Cerebellar nuclear complex (tissue), 1 donor: ENCODE results near the gene PKDREJ.

Experiments
- DNase-seq, 2 experiments: peaks; one replicate each; lab custom pipeline; 2025; lab: John Stamatoyannopoulos, UW

The PKDREJ gene

GRCh38 chr22:46239261-46240048 is 23.7 kb downstream of the PKDREJ start:
- no peak for DNase-seq

GRCh38 chr22:46238541-46238940 is 24.6 kb downstream of the PKDREJ start:
- DNase-seq: no peak

- no peak for DNase-seq
These were observed 25.6 kb downstream of the PKDREJ start for GRCh38 chr22:46237453-46238124.

- DNase-seq: no peak
These were observed 28.2 kb downstream of the PKDREJ start for GRCh38 chr22:46234969-46235368.

- peak in 1 of 2 experiments; percentile 19 for DNase-seq
These were observed 29.9 kb downstream of the PKDREJ start for GRCh38 chr22:46233231-46233630.

GRCh38 chr22:46230262-46230901 is 32.8 kb downstream of the PKDREJ start:
- DNase-seq: no peak

- DNase-seq: no peak
These were observed 33.4 kb downstream of the PKDREJ start for GRCh38 chr22:46229701-46230100.

GRCh38 chr22:46226577-46226976 is 36.6 kb downstream of the PKDREJ start:
- DNase-seq: no peak

GRCh38 chr22:46225631-46226030 is 37.5 kb downstream of the PKDREJ start:
- no peak for DNase-seq

- DNase-seq: no peak
These were observed 38.2 kb downstream of the PKDREJ start for GRCh38 chr22:46224898-46225290.

GRCh38 chr22:46224044-46224897 is 38.9 kb downstream of the PKDREJ start:
- DNase-seq: no peak

- no peak for DNase-seq
These were observed 42.2 kb downstream of the PKDREJ start for GRCh38 chr22:46220921-46221320.

GRCh38 chr22:46219636-46220035 is 43.5 kb downstream of the PKDREJ start:
- DNase-seq: no peak

- DNase-seq: no peak
These were observed 48.5 kb downstream of the PKDREJ start for GRCh38 chr22:46214616-46215015.

GRCh38 chr22:46214149-46214548 is 49.0 kb downstream of the PKDREJ start:
- no peak for DNase-seq

GRCh38 chr22:46213052-46213451 is 50.1 kb downstream of the PKDREJ start:
- DNase-seq: no peak

- DNase-seq: no peak
These were observed 50.9 kb downstream of the PKDREJ start for GRCh38 chr22:46212195-46212594.

- DNase-seq: no peak
These were observed 53.9 kb downstream of the PKDREJ start for GRCh38 chr22:46209262-46209661.
